HFF-Myc (cell line): ENCODE results near the gene FERMT2.
"Not testable (repeated sequence)": the region's sequence is repeated elsewhere in the genome, so short reads cannot be mapped to it uniquely, and the experiment has no call there.

ENCODE experiments used
- DNase-seq: peaks from one replicate; pipeline ENCODE4 v3.0.0-alpha.2; 2011; ENCODE audit warnings: low read depth; ENCODE audit errors: extremely low read depth
- H3K4me3 ChIP-seq: replicated peaks from 2 replicates; pipeline ENCODE4 v1.5.1; 2011; ENCODE audit warnings: low read depth, mild to moderate bottlenecking, control low read depth, low read length
- TF ChIP-seq, protein P1 (sequence below): IDR thresholded peaks from 2 replicates; pipeline ENCODE4 v1.5.1; 2012; ENCODE audit warnings: mild to moderate bottlenecking, low read depth, low read length, control low read depth; ENCODE audit errors: missing control alignments

FERMT2 gene

DNA sequence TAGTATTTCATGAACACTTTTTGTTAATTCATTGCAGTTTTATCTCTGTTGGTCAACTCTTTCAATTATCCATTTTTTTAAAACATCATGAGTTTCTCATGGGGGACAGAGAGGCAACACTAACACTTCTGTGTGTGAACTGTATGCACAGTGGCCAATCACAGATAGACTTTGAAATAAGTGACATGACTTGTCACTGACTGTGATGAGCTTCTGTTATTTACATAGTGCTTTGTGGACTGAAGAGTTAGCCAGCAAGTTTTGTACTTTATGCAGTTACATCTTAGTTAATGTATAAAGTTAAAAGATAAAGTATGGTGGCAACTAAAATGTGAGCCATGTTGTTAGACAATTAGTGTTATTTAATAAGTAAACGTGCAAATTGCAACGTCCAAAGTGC, 16.1 kb downstream of the FERMT2 start:
- TF ChIP-seq, protein P1, sequence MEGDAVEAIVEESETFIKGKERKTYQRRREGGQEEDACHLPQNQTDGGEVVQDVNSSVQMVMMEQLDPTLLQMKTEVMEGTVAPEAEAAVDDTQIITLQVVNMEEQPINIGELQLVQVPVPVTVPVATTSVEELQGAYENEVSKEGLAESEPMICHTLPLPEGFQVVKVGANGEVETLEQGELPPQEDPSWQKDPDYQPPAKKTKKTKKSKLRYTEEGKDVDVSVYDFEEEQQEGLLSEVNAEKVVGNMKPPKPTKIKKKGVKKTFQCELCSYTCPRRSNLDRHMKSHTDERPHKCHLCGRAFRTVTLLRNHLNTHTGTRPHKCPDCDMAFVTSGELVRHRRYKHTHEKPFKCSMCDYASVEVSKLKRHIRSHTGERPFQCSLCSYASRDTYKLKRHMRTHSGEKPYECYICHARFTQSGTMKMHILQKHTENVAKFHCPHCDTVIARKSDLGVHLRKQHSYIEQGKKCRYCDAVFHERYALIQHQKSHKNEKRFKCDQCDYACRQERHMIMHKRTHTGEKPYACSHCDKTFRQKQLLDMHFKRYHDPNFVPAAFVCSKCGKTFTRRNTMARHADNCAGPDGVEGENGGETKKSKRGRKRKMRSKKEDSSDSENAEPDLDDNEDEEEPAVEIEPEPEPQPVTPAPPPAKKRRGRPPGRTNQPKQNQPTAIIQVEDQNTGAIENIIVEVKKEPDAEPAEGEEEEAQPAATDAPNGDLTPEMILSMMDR: no peak
- H3K4me3 ChIP-seq: no peak overlapping the region
- DNase-seq: no peak

DNA sequence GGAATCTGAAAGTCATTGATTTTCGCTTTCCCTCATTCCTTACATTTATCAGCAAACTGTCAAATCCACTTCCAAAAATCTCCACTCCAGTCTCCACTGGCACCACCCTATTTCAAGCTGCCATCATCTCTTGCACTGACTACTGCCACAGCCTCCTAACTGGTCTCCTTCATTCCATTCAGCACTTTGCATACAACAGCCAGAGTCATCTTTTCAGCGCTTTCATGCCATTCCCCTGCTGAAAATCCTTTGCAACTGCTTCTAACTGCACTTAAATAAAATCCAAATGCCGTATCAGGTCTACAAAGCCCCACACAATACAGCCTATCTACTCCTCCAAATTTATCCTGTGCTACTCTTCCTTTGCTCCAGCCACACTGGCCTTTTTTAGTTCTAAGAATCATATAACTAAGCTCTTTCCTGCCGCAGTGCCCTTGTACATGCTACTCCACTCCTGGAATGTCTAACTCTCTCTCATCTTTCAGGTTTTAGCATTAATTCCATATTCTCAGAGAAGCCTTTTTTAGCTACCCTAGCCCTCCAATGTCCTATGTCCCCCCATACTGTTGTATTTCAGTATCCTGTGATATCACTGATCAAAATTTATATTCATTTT, 21.6 kb downstream of the FERMT2 start:
- TF ChIP-seq, protein P1: no peak

DNA sequence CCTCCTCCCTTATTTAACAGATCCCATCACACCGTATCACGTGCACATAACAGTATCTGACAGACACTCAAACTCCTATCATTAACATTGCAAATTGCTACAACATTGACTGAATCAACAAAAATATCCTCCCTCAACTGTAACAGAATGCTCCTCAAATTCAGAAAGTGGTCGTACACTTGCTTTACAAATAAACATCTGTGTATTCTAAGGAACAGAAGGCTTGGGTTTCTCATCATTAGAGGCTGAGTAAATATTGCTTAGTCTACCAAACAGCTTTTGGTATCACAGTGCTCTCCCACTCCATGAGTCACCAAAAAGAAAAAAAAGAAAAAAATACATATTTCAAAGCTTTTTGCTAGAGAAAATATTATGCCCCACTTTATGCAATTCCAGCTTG, 23.9 kb downstream of the FERMT2 start:
- no peak for DNase-seq
- H3K4me3 ChIP-seq: no peak overlapping the region
- TF ChIP-seq, protein P1: no peak

More for the DNA sequence above, 21.6 kb downstream of the FERMT2 start:
- H3K4me3 ChIP-seq: no peak overlapping the region
- no peak for DNase-seq

DNA sequence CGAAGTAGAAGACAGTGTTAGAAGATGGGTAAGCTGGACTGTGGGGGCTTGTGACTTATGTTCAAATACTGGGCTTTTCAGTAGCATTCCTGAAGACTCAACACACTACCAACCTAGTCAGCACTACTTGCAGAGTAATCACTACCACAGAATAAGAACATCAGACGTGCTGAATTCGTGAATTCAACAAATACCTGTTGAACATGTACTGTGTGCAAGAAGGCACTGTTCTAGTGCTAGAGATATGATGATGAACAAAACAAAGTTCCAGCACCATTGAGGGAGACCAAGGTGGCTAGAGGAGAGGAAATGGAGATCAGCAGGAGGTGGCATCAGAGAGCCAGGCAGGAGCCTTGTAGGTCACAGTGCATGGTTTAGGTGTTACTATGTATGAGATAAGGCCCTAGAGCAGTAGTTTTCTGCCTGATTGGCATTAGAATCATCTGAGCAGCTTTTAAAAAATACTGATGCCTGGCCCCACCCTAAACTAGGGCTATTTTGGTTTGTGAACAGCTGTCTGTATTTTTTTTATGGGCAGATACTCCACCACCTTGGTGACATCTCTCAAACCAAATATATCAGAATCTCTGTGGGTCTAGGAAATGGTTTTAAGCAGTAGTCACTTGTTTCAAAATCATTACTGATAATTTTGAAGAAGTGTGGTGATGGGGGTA, 26.8 kb downstream of the FERMT2 start:
- DNase-seq: no peak
- TF ChIP-seq, protein P1: no peak
- H3K4me3 ChIP-seq: no peak overlapping the region

DNA sequence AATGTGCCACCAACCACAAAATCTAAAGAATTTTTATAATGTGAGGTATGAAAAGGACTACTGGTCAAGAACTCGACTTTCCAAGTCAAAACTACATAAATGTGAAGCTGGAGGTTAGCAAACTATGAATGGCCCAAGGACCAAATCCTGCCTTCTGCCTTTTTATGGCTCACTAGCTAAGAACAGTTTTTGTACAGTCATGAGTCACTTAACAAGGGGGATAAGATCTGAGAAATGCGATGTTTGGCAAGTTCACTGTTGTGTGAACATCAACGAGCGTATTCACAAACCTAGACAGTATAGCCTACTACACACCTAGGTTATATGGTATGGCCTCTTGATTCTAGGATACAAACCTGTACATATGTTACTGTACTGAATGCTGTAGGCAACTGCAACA, 28.2 kb downstream of the FERMT2 start:
- no peak for DNase-seq
- H3K4me3 ChIP-seq: no peak overlapping the region
- TF ChIP-seq, protein P1: no peak

DNA sequence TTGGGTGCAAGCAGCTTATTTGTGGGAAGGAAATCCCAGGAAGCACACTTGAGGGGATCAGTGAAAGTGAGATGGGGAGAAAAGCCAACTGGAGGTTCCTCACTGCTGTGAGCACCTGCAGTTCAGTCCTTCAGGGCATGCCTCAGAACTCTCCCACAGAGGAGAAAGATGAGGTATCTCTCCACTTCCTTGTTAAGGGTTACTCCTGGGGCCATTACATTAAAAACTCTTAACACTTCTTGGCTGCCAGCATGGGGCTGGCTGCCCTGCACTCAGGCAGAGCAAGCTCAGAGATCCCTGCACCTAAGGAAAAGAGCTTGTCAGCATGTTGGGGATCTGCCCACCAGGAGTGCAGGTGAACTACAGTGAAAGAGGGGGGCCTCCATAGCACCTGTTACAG, 28.8 kb downstream of the FERMT2 start:
- no peak for DNase-seq

DNA sequence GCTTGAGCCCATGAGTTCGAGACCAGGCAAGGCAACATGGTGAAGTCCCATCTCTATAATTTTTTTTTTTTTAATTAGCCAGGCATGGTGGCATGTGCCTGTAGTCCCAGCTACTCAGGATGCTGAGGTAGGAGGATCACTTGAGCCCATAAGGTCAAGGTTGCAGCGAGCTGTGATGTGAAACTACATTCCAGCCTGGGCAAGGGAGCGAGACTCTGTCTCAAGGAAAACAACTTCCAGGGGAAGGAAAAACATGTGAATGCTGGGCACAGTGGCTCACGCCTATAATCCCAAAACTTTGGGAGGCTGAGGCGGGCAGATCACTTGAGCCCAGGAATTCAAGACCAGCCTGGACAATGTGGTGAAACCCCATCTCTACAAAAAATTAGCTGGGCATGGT, 30.4 kb downstream of the FERMT2 start:
- not testable (repeated sequence) for H3K4me3 ChIP-seq, DNase-seq

More for the DNA sequence above, 28.8 kb downstream of the FERMT2 start:
- TF ChIP-seq, protein P1: no peak
- H3K4me3 ChIP-seq: no peak overlapping the region
